Activated CD8-positive, alpha-beta memory T cell treated with anti-CD3 and anti-CD28 coated beads for 4 hours (primary cell): ENCODE measurements around the gene ARHGAP15.

Source experiments
- DNase-seq, 2 donors: peaks; one replicate each; pipeline ENCODE4 v3.0.0-alpha.2; 2020; ENCODE audit warnings: low read depth in 2 of 2

The ARHGAP15 gene

GRCh38 chr2:143398781-143399180 lies 269.6 kb downstream of the ARHGAP15 start:
- DNase-seq = no peak

DNA sequence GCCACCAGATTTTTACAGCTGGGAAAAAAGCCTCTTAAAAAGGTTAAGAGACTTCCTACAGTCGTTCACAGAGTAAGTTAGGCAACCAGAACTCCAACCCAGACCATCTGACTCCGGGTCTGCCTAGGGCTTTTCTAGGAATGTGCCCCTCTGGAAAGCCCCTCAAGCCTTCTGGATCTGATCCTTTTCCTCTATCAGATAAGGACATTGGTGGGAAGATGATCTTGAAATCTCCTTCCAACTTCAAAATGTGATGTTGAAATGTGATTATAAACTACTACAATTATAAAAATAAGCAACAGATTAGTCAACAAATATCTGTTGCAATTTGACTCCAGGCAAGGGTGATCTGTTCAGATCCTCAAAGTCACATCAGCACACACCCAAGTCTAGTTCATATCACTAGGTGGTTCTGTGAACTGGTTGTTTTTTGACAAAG lies 270.4 kb downstream of the ARHGAP15 start:
- no peak for DNase-seq

DNA sequence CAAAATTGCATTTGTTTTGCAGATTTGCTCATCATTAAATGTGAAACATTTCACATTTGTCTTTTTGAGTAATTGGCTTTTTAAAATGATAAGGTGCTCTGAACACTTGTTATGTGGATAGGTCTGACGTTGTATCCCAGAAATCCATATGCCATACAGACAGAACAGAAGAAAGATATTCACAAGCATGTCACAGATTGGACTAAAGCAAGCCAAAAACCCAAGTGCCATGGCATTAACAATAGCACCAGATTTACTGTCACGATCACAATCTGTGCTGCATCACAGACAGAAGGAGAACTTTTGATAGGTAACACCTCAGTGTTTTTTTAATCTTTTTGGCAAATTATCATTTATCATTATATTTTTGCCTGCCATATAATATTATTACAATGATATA lies 272.6 kb downstream of the ARHGAP15 start:
- DNase-seq = no peak

DNA sequence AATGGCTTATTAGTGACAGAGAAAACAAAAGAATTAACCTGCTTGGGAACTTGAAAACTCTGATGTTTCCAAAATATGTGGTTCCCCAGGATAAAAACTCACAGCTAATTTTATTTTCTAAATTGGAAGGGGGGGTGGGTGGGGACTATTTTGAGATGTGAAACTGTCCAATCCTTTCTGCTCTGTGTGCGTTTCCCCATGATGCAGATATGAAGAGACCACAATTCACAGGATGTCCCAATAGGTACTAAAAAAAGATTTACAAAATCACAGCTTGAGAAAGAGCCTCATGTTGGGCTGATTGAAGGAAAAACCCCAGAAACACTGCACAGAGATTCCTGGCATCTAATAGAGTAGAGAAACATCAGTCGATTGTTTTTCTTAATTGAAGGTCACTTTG lies 273.2 kb downstream of the ARHGAP15 start:
- no peak for DNase-seq

DNA sequence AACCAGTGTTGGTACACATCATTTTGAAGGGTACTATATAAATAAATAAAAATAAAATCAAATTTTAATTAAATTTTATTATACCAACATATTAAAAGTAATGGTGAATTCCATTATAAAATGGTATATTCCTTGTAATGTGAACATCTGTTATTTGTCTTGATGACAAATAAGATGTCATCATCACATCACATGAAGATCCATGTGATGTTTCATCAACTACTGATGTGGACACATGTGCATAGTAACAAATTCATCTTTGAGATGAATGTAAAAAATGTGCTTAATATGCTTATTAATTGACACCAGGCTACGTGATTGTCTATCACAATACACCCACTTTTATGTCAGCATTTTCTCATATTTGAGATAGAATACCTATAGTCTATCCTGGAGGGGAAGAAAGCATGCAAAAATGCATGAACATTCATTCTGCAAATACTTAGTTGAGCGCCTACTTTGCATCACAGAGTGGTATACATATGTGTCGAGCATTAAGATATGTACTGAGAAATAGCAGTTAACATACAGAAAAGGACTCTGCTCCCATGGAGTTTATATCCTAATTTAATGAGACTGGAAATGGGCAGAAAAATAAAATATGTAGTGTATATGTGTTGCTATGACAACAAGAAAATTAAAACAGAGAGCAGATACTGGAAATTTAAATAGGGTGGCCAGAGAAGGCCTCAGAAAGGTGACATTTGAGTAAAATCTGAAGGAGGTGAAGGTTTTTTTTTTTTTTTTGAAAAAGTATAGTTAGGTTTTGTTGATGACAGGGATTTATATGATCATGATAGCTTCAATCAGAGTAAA lies 281.1 kb downstream of the ARHGAP15 start:
- DNase-seq = no peak

DNA sequence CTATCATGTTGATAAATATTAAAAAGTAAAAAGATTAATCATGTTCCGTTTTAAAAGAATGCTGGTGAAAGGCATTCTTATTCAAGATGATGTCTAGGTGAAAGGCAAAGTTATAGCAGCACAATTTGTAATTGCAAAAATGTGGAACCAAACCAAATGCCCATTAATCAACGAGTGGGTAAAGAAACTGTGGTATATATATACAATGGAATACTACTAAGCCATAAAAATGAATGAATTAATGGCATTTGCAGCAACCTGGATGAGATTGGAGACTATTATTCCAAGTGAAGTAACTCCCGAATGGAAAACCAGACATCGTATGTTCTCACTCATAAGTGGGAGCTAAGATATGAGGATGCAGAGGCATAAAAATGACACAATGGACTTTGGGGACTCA lies 286.4 kb downstream of the ARHGAP15 start:
- DNase-seq = no peak

DNA sequence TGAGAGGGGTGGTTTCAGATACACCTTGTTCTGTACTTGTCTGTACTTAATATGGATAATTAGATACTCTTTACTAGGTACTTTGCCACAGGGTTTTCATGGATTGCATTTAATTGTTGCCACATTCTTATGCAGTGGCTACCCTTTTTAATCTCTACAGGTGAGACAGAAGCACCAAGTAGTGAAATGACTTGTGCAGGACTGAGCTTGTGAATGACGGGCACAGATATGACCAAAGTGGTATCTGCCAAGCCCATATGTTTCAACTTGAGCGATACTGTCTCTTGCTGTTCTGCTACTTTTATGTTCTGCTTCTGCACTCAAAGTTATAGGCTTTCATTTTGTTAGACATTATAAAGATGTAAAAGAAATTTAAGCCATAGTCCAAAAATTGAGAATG lies 288.2 kb downstream of the ARHGAP15 start:
- no peak for DNase-seq

GRCh38 chr2:143420313-143420712 lies 291.1 kb downstream of the ARHGAP15 start:
- DNase-seq = no peak

- no peak for DNase-seq
Measured at GRCh38 chr2:143422681-143423080, 293.5 kb downstream of the ARHGAP15 start.

GRCh38 chr2:143425896-143426295 lies 296.7 kb downstream of the ARHGAP15 start:
- DNase-seq = no peak

- DNase-seq = no peak
Measured at GRCh38 chr2:143426296-143426695, 297.1 kb downstream of the ARHGAP15 start.

- peak in 1 of 2 donors; percentile 8 for DNase-seq
Measured at GRCh38 chr2:143428700-143429099, 299.5 kb downstream of the ARHGAP15 start.

DNA sequence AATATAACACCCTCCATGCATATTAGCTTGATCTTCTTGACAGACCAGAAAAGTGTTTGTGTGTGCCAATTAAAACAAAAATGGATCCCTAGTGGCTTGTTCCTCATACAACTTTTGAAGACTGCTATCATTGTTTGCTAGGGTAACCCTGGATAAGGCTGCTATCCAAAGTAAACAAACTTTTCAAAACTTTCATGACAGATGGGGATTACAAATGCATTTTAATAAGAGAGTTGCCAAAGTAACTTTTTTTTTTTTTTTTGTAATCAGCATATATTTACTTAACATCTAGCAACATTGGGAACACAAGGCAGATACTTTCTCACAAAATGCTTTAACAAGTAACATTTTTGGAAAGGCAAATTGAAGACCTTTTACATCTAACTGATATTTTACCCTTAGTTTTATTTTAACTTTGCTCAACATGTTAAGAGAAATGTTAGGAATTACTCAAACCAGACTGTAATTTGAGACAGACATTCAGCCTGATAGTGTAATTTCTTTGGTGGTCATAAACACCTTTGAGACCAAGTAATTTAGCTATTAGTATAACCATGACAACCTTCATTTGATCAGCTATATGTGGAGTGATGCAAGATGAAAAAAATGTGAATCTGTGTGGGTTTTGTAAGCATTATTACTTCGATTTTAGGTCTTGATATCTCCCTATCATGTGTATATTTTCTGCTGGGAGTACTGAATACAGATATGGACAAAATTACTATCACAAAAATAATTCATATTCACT lies 300.9 kb downstream of the ARHGAP15 start:
- DNase-seq = no peak

- DNase-seq = no peak
Measured at GRCh38 chr2:143431316-143431715, 302.1 kb downstream of the ARHGAP15 start.

GRCh38 chr2:143433251-143433650 lies 304.0 kb downstream of the ARHGAP15 start:
- DNase-seq = no peak

GRCh38 chr2:143433840-143434239 lies 304.6 kb downstream of the ARHGAP15 start:
- DNase-seq = no peak

DNA sequence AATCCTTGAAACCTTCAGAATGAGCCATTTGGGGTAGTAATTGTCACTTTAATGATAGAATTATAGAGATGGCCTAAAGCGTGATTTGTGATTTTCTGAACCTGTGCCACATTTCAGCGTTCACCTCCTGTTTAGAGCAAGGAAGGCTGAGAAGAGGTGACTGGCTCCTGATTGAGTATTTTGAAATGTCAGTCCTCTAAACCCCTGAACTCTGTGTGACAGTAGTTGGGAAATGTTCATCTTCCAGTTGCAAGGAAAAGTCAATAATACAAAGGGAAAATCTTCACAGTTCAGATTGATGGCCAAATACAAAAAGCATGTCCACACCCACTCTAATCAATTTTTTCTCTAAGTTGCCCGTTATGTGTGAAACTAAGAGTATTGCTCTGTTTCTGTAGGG lies 305.2 kb downstream of the ARHGAP15 start:
- DNase-seq = no peak

DNA sequence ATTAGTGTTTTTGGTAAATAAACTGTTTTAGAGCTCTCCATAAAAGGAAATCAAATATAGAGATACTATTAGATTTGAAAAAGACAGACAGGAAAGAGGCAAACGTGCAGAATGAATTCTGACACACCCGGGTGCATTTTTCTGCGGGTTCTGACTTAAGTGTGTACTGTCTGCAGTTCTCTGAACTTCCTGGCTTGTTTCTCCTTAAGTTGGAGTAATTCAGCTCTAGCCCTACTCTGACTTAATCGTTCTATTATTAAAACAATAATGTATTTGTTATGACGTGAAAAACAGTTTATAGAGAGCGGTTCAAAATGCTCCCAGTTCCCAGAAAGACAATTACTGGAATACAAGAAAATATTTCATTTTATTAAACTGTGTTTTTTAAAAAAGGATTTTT lies 305.9 kb downstream of the ARHGAP15 start:
- DNase-seq = no peak

GRCh38 chr2:143436951-143437350 lies 307.7 kb downstream of the ARHGAP15 start:
- no peak for DNase-seq

DNA sequence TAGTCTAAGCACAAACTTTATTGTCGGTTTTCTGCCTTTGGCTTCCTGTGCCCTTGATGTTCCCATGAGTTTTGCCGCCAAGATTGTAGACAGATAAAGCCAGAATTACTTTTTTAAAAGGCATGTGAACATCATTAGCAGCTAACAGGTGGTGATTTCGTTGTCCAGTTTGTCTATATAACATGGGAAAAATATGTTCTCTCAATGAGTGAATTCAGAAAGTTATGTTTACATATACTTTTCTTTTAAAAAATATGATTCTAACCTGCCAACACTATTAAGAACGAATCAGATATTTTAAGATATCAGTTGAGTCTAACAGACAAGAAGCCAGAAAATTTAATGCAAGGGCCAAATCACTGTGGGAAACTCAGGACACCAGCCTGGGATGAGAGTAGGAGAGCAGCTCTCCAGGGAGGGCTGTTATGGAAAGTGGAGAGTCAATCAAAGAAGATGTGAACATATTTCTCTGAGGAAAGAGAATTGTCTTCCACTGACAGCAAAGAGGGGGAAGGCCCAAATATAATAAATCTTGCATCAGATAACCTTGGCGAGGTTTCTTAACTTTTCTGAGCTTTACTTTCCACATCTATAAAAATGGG lies 311.3 kb downstream of the ARHGAP15 start:
- no peak for DNase-seq

DNA sequence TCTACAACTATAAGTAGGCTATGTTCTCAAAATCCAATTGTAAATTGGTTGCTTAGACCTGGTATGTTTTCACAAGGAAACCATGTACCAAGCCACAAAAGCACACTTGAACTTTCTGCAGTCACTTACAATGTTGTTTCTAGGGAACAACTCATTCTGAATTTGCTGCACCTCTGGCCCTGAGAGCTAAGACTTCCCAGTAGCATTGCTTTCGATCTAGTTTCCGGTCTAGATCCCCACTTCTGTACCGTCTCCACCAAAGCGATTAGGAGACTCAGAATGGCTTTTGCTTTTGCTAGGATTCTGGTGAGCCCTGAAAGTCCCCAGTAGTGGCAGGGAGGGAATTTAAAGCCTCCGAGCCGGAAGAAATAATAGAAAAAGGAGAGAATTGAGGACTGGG lies 313.0 kb downstream of the ARHGAP15 start:
- no peak for DNase-seq

- DNase-seq = no peak
Measured at GRCh38 chr2:143451642-143452281, 322.5 kb downstream of the ARHGAP15 start.
